ENCODE results near the gene RAD17.
A peak's percentile ranks its signal among the peaks of the same experiment; 100 is the strongest.
"Not testable (repeated sequence)": the region's sequence is repeated elsewhere in the genome, so short reads cannot be mapped to it uniquely, and the experiment has no call there.

RAD17 gene

GRCh38 chr5:69404659-69405330 is 35.2 kb downstream of the RAD17 start:
- DNase-seq: no peak

DNA sequence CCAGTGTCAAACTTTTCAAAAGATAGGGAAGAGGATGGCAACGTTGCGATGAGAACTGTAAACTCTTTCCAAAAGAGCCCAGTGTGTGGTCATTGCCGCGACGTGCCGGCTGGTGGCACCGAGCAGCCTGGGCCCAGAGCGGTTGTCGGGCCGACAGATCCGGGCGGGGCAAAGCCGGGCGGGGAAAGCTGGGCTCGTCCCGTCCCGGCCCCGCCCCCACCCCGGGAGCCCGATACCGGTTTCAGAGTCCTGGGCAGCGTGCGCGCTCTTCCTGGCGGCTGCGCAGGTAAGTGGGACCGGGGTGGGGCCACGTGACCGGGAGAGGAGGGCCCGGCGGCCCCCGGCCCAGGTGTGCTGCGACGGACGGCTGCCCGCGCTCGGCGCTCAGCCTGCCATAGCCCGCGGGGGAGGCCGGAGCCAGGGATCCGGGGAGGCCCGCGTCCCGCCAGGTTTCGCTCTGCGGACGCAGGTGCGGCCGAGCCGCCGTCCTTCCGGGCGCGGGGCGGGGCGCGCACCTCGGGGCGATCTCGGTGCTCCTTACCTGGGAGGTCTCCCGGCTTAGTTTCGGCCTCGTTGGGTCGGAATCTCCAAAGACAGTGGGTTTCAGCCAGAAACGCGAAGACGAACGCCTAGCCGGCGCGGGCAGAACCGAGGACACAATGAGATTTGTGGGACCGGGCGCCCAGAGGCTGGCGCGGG is 45.4 kb downstream of the RAD17 start, which contains the start of gene MARVELD2:
TSS of gene MARVELD2 (plus strand) at position 232 of the 699 bp plus-strand sequence. CDS start 4,270 bp downstream, outside the sequence.
- DNase-seq: peak; percentile 82

GRCh38 chr5:69415584-69415958 is 46.0 kb downstream of the RAD17 start:
- peak; percentile 32 for DNase-seq

- DNase-seq: peak; percentile 41
Observed at GRCh38 chr5:69416180-69416579, 46.6 kb downstream of the RAD17 start.

- no peak for DNase-seq
Observed at GRCh38 chr5:69416699-69417098, 47.1 kb downstream of the RAD17 start.

- no peak for DNase-seq
Observed at GRCh38 chr5:69418554-69418953, 48.9 kb downstream of the RAD17 start.

DNA sequence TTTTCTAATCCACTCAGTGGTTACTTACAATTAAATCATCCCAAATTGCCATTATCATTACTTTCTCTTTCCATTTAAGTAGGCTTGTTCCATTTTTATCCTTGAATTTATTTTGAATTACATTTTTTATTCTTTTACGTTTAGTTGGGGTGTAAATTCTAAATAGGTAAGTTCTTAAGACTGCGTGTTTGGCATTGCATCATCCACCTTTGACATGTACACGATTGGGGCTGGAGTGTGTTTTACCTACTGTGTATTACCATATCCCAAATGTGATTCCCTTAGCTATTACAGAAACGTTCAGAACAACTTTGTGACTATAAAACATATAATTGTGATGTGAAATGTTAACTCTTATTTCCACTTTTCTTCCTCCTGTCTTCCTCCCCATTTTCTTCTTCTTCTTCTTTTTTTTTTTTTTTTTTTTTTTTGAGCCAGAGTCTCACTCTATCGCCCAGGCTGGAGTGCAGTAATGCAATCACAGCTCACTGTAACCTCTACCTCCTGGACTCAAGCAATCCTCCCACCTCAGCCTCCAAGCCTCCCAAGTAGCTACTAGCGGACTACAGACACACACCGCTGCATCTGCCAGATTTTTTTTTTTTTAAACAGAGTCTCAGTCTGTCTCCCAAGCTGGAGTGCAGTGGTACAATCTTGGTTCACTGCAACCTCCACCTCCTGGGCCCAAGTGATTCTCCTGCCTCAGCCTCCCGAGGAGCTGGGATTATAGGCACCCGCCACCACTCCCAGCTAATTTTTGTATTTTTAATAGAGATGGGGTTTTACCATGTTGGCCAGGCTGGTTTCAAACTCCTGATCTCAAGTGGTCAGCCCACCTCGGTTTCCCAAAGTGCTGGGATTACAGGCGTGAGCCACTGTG is 62.0 kb downstream of the RAD17 start:
- no peak for DNase-seq

DNA sequence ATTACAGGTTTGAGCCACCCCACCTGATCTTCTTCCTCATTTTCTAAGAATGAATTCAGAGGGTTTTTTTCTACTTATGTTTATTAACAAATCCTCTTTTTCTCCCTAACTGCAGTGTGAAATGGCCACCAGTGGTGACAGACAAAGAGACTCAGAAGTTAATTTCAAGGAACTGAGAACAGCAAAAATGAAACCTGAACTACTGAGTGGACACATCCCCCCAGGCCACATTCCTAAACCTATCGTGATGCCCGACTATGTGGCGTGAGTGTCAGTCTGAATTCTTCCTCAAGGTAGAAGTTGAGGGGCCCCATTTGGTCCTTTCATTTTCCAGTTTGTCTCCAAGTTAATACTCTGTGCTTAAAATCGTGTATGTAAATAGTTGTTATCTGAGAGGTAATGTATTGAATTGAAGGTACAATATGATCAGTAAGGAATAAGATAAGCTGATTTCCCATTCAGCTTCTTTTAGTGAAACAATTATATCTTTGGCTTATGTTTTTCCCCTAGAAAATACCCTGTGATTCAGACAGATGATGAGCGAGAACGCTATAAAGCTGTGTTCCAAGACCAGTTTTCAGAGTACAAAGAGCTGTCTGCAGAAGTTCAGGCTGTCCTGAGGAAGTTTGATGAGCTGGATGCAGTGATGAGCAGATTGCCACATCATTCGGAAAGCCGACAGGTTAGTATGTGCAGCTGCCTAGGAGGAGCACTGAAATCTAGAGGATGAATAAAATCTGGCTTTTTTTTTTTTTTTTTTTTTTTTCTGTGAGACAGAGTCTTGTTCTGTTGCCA is 63.0 kb downstream of the RAD17 start:
- no peak for DNase-seq

- not testable (repeated sequence) for DNase-seq
Observed at GRCh38 chr5:69435276-69435884, 65.8 kb downstream of the RAD17 start.

- DNase-seq: no peak
Observed at GRCh38 chr5:69444127-69444754, 74.6 kb downstream of the RAD17 start.

GRCh38 chr5:69449511-69449910 is 79.9 kb downstream of the RAD17 start:
- no peak for DNase-seq

- no peak for DNase-seq
Observed at GRCh38 chr5:69450116-69450515, 80.5 kb downstream of the RAD17 start.

- DNase-seq: not testable (repeated sequence)
Observed at GRCh38 chr5:69450527-69450926, 80.9 kb downstream of the RAD17 start.

- no peak for DNase-seq
Observed at GRCh38 chr5:69451941-69452647, 82.5 kb downstream of the RAD17 start.

GRCh38 chr5:69453487-69453886 is 83.9 kb downstream of the RAD17 start:
- DNase-seq: not testable (repeated sequence)

DNA sequence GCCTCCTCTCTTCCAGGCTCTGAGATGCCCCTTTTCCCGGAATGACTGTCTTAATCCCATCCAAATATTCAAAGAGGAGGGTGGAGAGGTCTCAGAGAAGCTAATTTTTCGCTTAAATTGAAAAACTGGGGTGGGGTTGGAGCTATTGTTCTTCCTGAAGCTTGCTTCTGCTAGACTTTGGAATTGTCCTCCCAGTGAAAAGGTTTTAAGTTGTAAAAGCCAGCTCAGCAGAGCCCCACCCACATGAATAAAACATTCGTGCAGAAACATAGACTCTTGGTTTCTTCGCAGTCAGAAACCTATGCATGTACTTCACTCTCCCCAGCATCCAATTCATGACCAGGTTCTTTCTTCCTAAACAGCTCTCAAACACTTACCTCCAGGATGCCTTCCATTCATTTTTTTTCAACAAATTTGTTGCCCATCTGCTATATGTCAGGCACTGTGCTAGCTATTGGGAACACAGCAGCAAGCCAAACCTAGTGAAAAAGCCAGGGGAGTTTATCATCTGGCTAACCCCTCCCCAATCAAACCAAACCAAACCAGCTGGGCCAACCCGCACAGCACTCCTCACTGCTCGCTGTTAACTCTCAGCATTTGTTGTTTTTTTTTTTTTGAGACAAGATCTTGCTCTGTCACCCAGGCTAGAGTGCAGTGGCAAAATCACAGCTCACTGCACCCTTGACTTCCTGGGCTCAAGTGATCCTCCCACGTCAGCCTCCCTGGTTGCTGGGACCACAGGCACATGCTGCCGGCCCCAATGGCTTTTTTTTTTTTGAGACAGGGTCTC is 85.0 kb downstream of the RAD17 start:
- DNase-seq: no peak

GRCh38 chr5:69455428-69455988 is 85.9 kb downstream of the RAD17 start:
- not testable (repeated sequence) for DNase-seq

DNA sequence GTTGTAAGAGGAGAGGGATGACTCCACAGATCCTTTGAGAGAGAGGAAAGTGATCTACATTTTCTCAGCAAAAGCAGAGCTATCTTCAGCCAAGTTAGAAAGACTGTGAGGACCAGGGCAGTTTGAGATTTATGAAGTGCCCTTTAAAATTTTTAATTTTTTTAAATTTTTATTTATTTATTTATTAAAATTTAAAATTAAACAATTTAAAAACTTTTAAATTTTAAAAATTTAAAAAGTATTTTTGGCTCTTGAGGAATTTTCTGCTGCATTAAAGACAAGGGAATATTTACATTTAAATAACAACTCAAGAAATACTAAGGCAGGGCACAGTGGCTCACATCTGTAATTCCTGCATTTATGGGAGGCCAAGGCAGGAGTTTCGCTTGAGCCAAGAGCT is 92.6 kb downstream of the RAD17 start:
- DNase-seq: no peak

All from NCI-H748 treated with DMSO at 0.1 percent for 48 hours (cell line).